Measurements from ENCODE around the gene PNLIP. TPM values are rescaled to one million over a fixed set of nuclear protein-coding genes. Genes with fewer than 3 reads are reported as not detected.

PNLIP gene
- total RNA-seq, 1 donor from 2014 or later: not detected

DNA sequence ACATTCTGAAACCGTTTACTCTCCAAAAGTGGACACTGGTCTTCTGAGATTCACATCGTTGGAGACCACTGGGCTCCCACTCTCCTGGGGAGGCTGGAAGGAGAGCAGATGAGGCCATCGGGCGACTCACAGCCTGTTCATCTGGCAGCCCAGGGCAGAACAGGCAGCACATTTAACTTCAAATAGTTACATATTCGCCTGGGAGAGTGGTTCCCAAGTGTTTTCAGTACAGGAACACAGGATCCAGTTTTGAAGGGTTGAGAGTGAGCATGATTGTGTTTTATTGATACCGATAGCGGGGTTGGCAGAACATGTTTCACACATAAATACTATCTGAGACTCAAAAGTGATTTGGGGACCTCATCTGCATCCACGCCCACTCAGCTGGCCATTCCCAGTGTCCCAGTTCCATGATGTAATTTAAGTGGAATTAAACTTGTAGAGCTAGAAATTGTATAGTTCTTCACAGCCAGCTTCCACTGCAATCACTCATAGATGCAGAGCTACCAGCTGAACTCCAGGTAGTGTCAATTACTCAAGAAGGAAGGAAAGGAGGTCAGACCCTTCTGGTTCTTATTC, 22.8 kb upstream of the PNLIP start:
- no peak overlapping the region for H3K27ac Mint-ChIP-seq
- no peak for DNase-seq (ENCODE audit: extremely low spot score, unreplicated experiment)
- H3K4me3 Mint-ChIP-seq: no peak overlapping the region
- H3K9me3 Mint-ChIP-seq: no peaks in the 10 kb centered on the region
- no peak for TF ChIP-seq CTCF (conservative IDR thresholded peaks at IDR 0.05)
- no peaks in the 10 kb centered on the region for H3K4me1 Mint-ChIP-seq (ENCODE audit: unreplicated experiment)
- no peaks in the 10 kb centered on the region for H3K36me3 Mint-ChIP-seq
- H3K27me3 Mint-ChIP-seq: peaks cover 11% of the 10 kb centered on the region

GRCh38 chr10:116524736-116525135, 21.0 kb upstream of the PNLIP start:
- Mint-ChIP-seq H3K36me3 (no peaks in the 10 kb centered on the region), H3K4me3 (no peak overlapping the region), H3K9me3 (no peaks in the 10 kb centered on the region), H3K27me3 (peaks cover 11% of the 10 kb centered on the region), H3K27ac (no peak overlapping the region), H3K4me1 (ENCODE audit: unreplicated experiment) (no peaks in the 10 kb centered on the region)
- no peak for TF ChIP-seq CTCF (conservative IDR thresholded peaks at IDR 0.05)
- no peak for DNase-seq (ENCODE audit: extremely low spot score, unreplicated experiment)

GRCh38 chr10:116526219-116526618, 19.5 kb upstream of the PNLIP start:
- Mint-ChIP-seq H3K4me1 (ENCODE audit: unreplicated experiment) (no peaks in the 10 kb centered on the region), H3K27me3 (peaks cover 11% of the 10 kb centered on the region), H3K36me3 (no peaks in the 10 kb centered on the region), H3K4me3 (no peak overlapping the region), H3K9me3 (no peaks in the 10 kb centered on the region), H3K27ac (no peak overlapping the region)
- DNase-seq (ENCODE audit: extremely low spot score, unreplicated experiment): no peak
- TF ChIP-seq CTCF (conservative IDR thresholded peaks at IDR 0.05): no peak

- H3K36me3 Mint-ChIP-seq: no peaks in the 10 kb centered on the region
- H3K9me3 Mint-ChIP-seq: peaks cover 6% of the 10 kb centered on the region
- TF ChIP-seq CTCF (conservative IDR thresholded peaks at IDR 0.05): no peak
- H3K27me3 Mint-ChIP-seq: no peaks in the 10 kb centered on the region
- H3K4me3 Mint-ChIP-seq: no peak overlapping the region
- no peak for DNase-seq (ENCODE audit: extremely low spot score, unreplicated experiment)
- H3K4me1 Mint-ChIP-seq (ENCODE audit: unreplicated experiment): no peaks in the 10 kb centered on the region
- H3K27ac Mint-ChIP-seq: no peak overlapping the region
Measured at GRCh38 chr10:116536810-116537209, 8.9 kb upstream of the PNLIP start.

GRCh38 chr10:116538456-116538855, 7.3 kb upstream of the PNLIP start:
- Mint-ChIP-seq H3K9me3 (peaks cover 6% of the 10 kb centered on the region), H3K27me3 (no peaks in the 10 kb centered on the region), H3K4me1 (ENCODE audit: unreplicated experiment) (no peaks in the 10 kb centered on the region), H3K27ac (no peak overlapping the region), H3K4me3 (no peak overlapping the region), H3K36me3 (no peaks in the 10 kb centered on the region)
- no peak for TF ChIP-seq CTCF (conservative IDR thresholded peaks at IDR 0.05)
- DNase-seq (ENCODE audit: extremely low spot score, unreplicated experiment): no peak

DNA sequence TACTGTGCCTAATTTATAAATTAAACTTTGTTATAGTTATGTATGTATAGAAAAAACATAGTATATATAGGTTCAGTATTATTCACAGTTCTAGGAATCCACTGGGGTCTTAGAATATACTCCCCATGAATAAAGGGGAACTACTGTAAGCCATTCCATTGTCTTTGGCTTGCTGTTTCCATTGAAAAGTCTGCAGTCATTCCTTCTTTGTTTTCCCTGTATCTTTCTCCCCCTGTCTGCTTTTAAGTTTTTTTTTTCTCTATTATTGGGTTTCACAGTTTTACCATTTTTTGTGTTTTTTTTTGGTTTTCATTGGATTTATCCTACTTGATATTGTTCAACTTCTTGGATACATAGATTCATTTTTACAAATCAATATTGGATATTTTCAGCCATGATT, 6.7 kb upstream of the PNLIP start:
- peaks cover 6% of the 10 kb centered on the region for H3K9me3 Mint-ChIP-seq
- H3K36me3 Mint-ChIP-seq: no peaks in the 10 kb centered on the region
- no peak for DNase-seq (ENCODE audit: extremely low spot score, unreplicated experiment)
- no peak for TF ChIP-seq CTCF (conservative IDR thresholded peaks at IDR 0.05)
- no peaks in the 10 kb centered on the region for H3K4me1 Mint-ChIP-seq (ENCODE audit: unreplicated experiment)
- no peak overlapping the region for H3K4me3 Mint-ChIP-seq
- no peak overlapping the region for H3K27ac Mint-ChIP-seq
- H3K27me3 Mint-ChIP-seq: no peaks in the 10 kb centered on the region

Measured in type B pancreatic cell (in vitro differentiated cells).